ENCODE data around the gene LRRC26. TPM values are rescaled to one million over a fixed set of nuclear protein-coding genes. Genes with fewer than 3 reads are reported as not detected.

LRRC26 gene
- polyA plus RNA-seq, 3 donors: not detected

GRCh38 chr9:137150617-137151457 is 19.0 kb downstream of the LRRC26 start:
- Histone ChIP-seq H3K4me3 (replicated peaks in 1 of 3; ENCODE audit: low read depth in 2 of 3, low read length in 3 of 3) (no peak overlapping the region), H3K4me1 (ENCODE audit: control insufficient read depth in 1 of 2, insufficient read depth in 2 of 2, low read length in 2 of 2) (no peaks in the 10 kb centered on the region), H3K27me3 (ENCODE audit: control insufficient read depth in 2 of 2, insufficient read depth in 2 of 2, low read length in 2 of 2) (peaks cover 0 to 12% of the 10 kb centered on the region in 2 donors), H3K4me2 (replicated peaks; ENCODE audit: extremely low read depth, low read length, poor library complexity, severe bottlenecking) (no peak overlapping the region), H4K20me1 (ENCODE audit: insufficient read depth, low read length) (no peaks in the 10 kb centered on the region), H3K79me2 (ENCODE audit: insufficient read depth, low read length) (no peaks in the 10 kb centered on the region), H3K9me3 (replicated peaks in 1 of 2; ENCODE audit: control insufficient read depth in 1 of 2, insufficient read depth in 1 of 2, low read length in 2 of 2) (peaks cover 0 to 15% of the 10 kb centered on the region in 2 donors), H3K27ac (ENCODE audit: low read depth in 1 of 2, low read length in 2 of 2) (no peak overlapping the region), H3K9ac (ENCODE audit: insufficient read depth, low read length, poor library complexity, severe bottlenecking) (no peak overlapping the region), H2AFZ (ENCODE audit: insufficient read depth, low read depth, low read length, poor library complexity, severe bottlenecking) (no peak overlapping the region), H3K36me3 (replicated peaks in 1 of 2; ENCODE audit: control insufficient read depth in 1 of 2, insufficient read depth in 2 of 2, low read length in 2 of 2) (no peaks in the 10 kb centered on the region)
- WGBS (ENCODE audit: insufficient coverage): 17% methylated on average over 10 of the region's 34 CpGs
- Mint-ChIP-seq H3K36me3 (no peaks in the 10 kb centered on the region), H3K9me3 (peaks cover 5 to 20% (median 12%) of the 10 kb centered on the region in 7 donors), H3K4me3 (no peak overlapping the region), H3K4me1 (no peaks in the 10 kb centered on the region), H3K27ac (peak overlapping the region in 3 of 7 donors; percentile 19 to 65 (median 46)), H3K27me3 (ENCODE audit: low read depth in 3 of 3) (peaks cover 14 to 39% (median 31%) of the 10 kb centered on the region in 3 donors)
- intact Hi-C loops (cut with micrococcal nuclease): no loop called here
- peak; percentile 2 to 76 (median 15) for DNase-seq
- TF ChIP-seq, protein P1, sequence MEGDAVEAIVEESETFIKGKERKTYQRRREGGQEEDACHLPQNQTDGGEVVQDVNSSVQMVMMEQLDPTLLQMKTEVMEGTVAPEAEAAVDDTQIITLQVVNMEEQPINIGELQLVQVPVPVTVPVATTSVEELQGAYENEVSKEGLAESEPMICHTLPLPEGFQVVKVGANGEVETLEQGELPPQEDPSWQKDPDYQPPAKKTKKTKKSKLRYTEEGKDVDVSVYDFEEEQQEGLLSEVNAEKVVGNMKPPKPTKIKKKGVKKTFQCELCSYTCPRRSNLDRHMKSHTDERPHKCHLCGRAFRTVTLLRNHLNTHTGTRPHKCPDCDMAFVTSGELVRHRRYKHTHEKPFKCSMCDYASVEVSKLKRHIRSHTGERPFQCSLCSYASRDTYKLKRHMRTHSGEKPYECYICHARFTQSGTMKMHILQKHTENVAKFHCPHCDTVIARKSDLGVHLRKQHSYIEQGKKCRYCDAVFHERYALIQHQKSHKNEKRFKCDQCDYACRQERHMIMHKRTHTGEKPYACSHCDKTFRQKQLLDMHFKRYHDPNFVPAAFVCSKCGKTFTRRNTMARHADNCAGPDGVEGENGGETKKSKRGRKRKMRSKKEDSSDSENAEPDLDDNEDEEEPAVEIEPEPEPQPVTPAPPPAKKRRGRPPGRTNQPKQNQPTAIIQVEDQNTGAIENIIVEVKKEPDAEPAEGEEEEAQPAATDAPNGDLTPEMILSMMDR (IDR thresholded peaks at IDR 0.05): no peak

- no peak for DNase-seq
- no peaks in the 10 kb centered on the region for H3K4me1 ChIP-seq (ENCODE audit: control insufficient read depth in 1 of 2, insufficient read depth in 2 of 2, low read length in 2 of 2)
- no peaks in the 10 kb centered on the region for H3K79me2 ChIP-seq (ENCODE audit: insufficient read depth, low read length)
- peaks cover 0 to 15% of the 10 kb centered on the region in 2 donors for H3K9me3 ChIP-seq (replicated peaks in 1 of 2; ENCODE audit: control insufficient read depth in 1 of 2, insufficient read depth in 1 of 2, low read length in 2 of 2)
- WGBS (ENCODE audit: insufficient coverage): 53% methylated on average over 9 of the region's 20 CpGs
- Mint-ChIP-seq H3K27ac (peak overlapping the region in 1 of 7 donors; percentile 7), H3K9me3 (peaks cover 5 to 20% (median 12%) of the 10 kb centered on the region in 7 donors), H3K4me3 (no peak overlapping the region), H3K27me3 (ENCODE audit: low read depth in 3 of 3) (peaks cover 14 to 32% (median 24%) of the 10 kb centered on the region in 3 donors), H3K4me1 (no peaks in the 10 kb centered on the region), H3K36me3 (no peaks in the 10 kb centered on the region)
- TF ChIP-seq, protein P1 (IDR thresholded peaks at IDR 0.05): no peak
- no peak overlapping the region for H3K27ac ChIP-seq (ENCODE audit: low read depth in 1 of 2, low read length in 2 of 2)
- H3K4me2 ChIP-seq (replicated peaks; ENCODE audit: extremely low read depth, low read length, poor library complexity, severe bottlenecking): no peak overlapping the region
- H3K4me3 ChIP-seq (replicated peaks in 1 of 3; ENCODE audit: low read depth in 2 of 3, low read length in 3 of 3): no peak overlapping the region
- H3K36me3 ChIP-seq (replicated peaks in 1 of 2; ENCODE audit: control insufficient read depth in 1 of 2, insufficient read depth in 2 of 2, low read length in 2 of 2): no peaks in the 10 kb centered on the region
- H3K9ac ChIP-seq (ENCODE audit: insufficient read depth, low read length, poor library complexity, severe bottlenecking): no peak overlapping the region
- no peaks in the 10 kb centered on the region for H4K20me1 ChIP-seq (ENCODE audit: insufficient read depth, low read length)
- intact Hi-C loops (cut with micrococcal nuclease): no loop called here
- H2AFZ ChIP-seq (ENCODE audit: insufficient read depth, low read depth, low read length, poor library complexity, severe bottlenecking): no peak overlapping the region
- peaks cover 0 to 4% of the 10 kb centered on the region in 2 donors for H3K27me3 ChIP-seq (ENCODE audit: control insufficient read depth in 2 of 2, insufficient read depth in 2 of 2, low read length in 2 of 2)
Measured at GRCh38 chr9:137149942-137150616, 19.8 kb downstream of the LRRC26 start.
